HG02571 (cell line): ENCODE results near the gene NUP205.
"Not testable (repeated sequence)": the region's sequence is repeated elsewhere in the genome, so short reads cannot be mapped to it uniquely, and the experiment has no call there.

Source experiments
- ATAC-seq: cut with Tn5 transposase; IDR thresholded peaks from one replicate; pipeline ENCODE4 v1.9.1; 2021; ENCODE audit warnings: mild to moderate bottlenecking, moderate library complexity; ENCODE audit not compliant: unreplicated experiment

NUP205 gene

GRCh38 chr7:135620447-135620846, 62.7 kb downstream of the NUP205 start:
- no peak for ATAC-seq

DNA sequence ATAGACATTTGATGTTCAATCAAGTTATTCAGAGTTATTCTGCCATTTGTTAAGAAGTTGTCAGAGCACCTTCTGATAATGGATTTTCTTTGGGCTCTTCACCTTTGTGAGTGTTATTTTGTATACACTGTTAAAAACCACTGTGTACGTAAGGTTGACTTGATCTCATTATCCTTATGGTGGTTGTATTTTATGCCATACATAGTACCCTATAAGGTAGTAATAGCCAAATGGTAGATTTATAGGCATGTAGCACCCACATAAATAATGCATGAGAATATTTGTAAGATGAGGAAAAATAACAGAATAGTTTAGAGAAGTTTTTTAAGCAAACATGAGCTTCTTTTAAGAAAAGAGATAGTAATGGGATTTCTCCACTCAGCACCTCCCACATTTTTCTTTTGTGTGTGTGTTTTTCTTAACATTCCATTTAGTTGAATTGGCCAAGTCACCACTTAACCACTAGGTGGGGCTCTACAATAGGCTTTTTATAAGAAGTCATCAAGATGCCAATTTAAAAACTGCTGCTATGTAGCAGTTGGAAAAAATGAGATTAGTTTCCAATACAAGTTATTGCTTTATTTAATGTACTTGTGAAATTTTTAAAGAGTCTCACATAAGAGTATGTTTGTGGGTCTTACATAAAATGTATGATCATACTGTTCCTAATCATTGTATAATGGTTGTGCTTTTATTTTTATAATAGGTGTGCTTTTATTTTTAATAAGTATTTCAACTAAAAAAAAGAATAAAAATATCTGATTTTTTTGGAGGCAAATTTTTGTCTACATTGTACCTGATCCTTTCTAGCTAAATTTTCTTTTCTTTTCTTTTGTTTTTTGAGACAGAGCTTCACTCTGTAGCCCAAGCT, 63.5 kb downstream of the NUP205 start:
- ATAC-seq: no peak

DNA sequence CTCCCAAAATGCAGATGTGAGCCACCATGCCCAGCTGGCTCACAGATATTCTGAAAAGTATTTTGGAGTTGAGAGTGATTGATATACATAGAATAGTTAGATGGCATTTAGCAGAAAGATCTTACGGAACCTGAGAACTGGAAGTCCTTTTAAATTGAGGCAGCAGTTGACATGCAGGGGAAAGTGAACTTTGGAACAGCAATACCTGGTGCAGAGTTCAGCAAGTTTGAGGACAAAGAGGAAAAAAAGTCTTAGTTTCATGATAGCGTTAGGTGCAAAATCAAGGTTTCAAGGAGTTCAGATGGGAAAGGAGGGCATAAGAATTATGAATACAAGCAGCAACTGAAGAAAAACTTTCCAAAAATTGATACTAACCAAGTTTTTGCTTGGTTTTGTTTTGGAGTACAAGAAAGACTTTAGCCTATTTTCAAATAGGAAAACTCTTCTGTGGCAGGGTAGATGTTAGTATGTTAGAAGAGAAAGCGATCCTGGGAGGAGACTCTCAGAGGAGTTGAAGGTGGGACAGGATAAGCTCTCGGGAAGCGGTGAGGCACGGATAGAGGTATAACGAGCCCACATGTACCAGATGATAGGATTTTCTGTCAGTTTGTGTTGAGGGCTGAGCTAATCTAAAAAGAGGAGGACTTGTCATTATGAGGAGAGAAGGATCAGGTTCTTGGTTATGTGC, 76.6 kb downstream of the NUP205 start:
- no peak for ATAC-seq

- ATAC-seq: not testable (repeated sequence)
These were observed 82.0 kb downstream of the NUP205 start for GRCh38 chr7:135639690-135640089.

DNA sequence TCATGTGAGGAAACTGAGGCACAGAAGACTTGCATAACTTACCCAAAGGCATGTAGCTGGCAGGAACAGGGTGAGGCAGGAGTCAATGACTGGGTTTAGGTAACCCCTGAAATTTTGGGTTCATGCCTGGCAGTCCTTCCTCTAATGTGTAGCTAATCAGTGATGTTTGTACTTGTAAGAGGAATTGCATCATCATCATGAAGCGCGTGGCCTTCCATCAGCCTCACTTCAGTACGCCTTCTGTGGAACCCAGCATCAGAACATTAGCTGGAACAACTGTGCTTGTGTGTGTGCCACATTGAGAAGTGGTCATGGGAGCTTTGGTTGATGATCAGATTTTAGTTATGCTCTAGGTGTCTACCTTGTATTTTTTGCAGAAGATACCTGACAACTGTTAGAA, 86.4 kb downstream of the NUP205 start:
- no peak for ATAC-seq

DNA sequence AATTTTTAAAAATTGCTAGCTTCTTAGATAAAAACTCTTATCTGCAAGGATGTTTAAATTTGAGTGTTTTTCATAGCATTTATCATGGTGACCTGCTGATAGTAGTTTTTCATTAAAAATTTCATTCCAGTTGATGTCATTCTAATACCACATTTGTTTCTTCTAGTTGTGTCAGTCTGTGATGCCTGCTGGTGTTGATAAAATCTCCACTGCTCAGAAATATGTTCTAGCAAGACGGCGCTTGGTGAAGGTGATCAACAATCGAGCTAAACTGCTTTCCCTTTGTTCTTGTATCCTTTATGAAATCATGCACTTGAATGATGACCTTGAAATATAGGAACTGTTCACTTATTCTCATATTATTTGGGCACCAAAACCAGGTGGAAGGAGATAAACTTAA, 87.0 kb downstream of the NUP205 start:
- no peak for ATAC-seq

GRCh38 chr7:135645296-135645904, 87.7 kb downstream of the NUP205 start:
- ATAC-seq: no peak

DNA sequence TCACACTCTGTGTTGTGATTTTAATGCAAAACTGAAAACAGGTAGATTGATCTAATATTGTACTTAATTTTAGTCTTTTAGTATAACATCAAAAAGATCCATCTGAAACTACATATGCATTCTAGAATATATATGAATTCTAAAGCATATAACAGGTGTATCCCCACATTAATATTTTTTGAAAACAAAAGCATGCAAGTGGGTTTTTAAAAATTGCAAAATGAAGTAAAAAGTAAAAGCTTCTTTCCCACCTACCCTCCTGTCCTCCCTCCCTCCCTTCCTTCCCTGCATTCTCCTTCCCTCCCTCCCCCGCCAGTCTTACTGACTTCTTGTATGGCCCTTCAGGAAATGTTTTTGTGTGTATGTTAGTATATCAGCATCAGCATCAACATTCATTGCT, 90.0 kb downstream of the NUP205 start:
- ATAC-seq: no peak

DNA sequence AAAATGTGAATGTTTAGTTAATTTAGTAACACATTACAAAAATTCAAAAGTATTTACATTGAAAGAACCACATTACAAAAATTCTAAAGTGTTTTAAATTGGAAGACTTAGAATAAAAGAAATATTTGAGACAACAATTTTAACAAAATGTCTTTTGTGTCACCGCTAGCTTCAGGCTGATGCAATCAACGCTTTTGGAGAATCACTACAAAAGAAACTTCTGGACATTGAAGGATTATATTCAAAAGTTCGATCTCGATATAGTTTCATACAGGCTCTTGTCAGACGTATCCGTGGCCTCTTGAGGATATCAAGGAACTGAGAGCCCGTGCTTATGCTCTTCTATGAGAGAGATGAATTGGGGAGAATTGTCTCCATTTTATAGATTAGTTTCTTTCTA, 90.5 kb downstream of the NUP205 start:
- ATAC-seq: no peak

DNA sequence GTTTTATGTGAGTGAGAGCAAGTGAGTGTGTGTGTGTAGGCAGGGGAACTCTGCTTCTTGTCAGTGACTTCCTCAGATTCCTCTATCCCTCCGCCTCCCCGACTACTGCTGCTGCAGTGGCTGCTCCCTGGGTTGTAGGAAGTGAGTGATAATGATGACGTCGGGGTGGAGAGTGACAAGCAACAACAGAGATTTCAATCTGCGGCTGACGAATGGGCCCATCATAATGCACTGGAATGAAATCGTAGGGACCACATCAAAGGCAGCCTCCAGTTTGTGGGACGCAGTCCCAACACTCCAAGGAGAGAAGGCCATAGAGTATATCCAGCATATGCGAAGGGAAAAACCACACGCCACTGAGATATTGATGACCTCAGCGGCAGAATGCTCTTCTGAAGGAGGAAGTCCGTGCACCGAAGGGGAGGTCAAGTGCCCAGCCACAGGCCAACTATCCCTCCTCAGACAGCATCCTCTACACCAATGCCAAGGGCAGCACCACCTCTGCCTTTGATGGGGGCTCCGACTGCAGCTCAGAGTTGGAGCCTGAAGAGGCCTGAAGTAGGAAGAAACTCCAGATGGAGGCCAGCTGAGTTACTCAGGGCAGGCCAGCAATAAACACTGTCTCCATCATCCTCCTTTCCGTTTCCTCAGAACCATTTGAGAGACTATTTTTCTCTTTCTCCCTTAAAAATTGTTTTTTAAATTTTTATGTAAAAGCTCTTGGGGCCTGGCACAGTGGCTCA, 93.3 kb downstream of the NUP205 start:
- ATAC-seq: no peak

- ATAC-seq: no peak
These were observed 95.8 kb downstream of the NUP205 start for GRCh38 chr7:135653340-135654080.

- no peak for ATAC-seq
These were observed 100.8 kb downstream of the NUP205 start for GRCh38 chr7:135658564-135658963.

DNA sequence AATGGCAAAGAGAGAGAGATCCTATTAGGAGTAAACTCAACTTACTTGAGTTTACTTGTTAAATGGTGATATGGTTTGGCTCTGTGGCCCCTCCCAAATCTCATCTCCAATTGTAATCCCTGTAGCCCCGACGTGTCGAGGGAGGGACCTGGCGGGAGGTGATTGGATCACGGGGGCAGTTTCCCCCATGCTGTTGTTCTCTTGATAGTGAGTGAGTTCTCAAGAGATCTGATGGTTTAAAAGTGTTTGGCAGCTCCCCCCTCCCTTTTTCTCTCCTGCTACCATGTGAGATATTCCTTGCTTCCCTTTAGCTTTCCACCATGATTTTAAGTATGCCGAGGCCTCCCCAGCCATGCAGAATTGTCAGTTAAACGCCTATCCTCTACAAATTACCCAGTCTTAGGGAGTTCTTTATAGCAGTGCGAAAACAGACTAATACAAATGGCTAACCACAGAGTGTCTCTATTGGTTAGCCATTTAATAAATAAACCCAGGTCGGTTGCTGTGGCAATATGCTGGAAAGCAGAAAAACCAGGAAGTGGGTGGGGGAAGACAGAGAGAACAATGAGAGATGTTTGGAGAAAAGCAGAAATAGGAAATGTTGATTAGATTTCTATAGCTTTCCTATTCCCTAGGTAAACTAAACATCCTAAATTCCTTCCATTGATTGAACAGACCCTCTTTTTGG, 101.6 kb downstream of the NUP205 start:
- no peak for ATAC-seq

DNA sequence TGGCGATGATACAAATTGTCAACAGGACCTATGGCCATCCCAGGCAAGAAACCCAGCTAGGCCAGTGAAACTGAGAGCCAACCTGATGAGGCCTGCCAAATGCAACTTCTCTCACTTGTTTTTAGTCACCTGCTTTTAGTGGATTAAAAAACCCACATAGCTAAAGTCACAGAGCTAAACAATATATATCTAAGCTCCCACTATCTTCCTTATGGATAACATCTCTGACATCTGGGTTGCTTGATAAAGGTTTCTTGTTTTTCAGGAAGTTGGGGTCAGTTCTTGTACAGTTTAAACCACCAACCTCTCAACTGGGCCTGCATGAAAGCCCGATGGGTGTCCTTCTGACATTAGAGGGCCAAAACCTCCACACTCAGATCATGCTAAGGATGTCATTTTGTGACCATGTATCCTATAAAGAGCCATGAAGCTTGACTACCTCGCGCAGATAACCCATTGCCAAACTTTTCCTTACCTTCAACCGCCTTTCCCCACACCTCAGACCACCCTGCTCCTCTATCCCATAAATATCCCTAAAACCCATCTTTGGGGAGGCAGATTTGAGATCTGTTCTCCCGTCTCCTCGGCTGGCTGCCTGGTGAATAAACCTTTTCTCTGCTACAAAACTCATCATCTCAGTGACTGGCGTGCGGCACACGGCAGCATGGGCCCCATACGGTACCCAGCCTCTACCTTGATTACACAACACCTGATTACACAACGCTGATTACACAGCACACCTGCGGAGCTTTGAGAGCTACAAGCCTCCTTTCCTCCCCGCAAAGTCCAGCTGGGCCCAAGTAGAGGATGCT, 103.8 kb downstream of the NUP205 start:
- peak; percentile 22 for ATAC-seq

DNA sequence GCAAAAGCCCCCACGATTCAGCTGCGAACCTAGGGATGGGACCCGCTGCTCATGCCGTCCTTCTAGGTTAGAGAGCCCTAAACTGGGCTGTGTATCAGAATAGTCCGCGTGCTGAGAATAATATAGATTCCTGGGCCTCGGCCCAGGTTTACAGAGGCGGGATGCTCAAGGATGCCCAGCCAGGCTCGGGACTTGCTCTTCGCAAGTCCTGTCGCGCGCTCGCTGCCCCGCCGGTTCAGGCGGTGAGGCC, 104.3 kb downstream of the NUP205 start:
- ATAC-seq: no peak

- ATAC-seq: peak; percentile 91
These were observed 104.8 kb downstream of the NUP205 start, which contains the start of gene STMP1 for GRCh38 chr7:135662373-135663114. Gene STMP1 (plus strand): TSS chr7:135662514.

- no peak for ATAC-seq
These were observed 106.4 kb downstream of the NUP205 start for GRCh38 chr7:135664046-135664589.

- no peak for ATAC-seq
These were observed 107.3 kb downstream of the NUP205 start for GRCh38 chr7:135665042-135665441.
